ENCODE data around the gene TMEM92.
"Not testable (repeated sequence)": the region's sequence is repeated elsewhere in the genome, so short reads cannot be mapped to it uniquely, and the experiment has no call there.

TMEM92 gene

GRCh38 chr17:50292465-50292864 lies 18.2 kb downstream of the TMEM92 start:
- no peak for FAIRE-seq
- TF ChIP-seq POLR2AphosphoS5 (IDR thresholded peaks at IDR 0.05; ENCODE audit: low read depth, low read length) (no peak), POLR2A (IDR thresholded peaks at IDR 0.05; ENCODE audit: low read depth, low read length) (no peak), PAX5 (IDR thresholded peaks at IDR 0.05; ENCODE audit: insufficient read depth, low read length, severe bottlenecking) (no peak), TAF1 (IDR thresholded peaks at IDR 0.05; ENCODE audit: low read depth, low read length) (no peak), POU2F2 (IDR thresholded peaks at IDR 0.05; ENCODE audit: low read depth, low read length) (no peak), SPI1 (IDR thresholded peaks at IDR 0.05; ENCODE audit: low read depth, low read length) (no peak)
- no peak for DNase-seq (ENCODE audit: insufficient read length, low spot score)

GRCh38 chr17:50295021-50295420 lies 20.8 kb downstream of the TMEM92 start:
- DNase-seq (ENCODE audit: insufficient read length, low spot score) (no peak), FAIRE-seq (no peak)
- TF ChIP-seq POLR2A (IDR thresholded peaks at IDR 0.05; ENCODE audit: low read depth, low read length) (no peak), POU2F2 (IDR thresholded peaks at IDR 0.05; ENCODE audit: low read depth, low read length) (no peak), POLR2AphosphoS5 (IDR thresholded peaks at IDR 0.05; ENCODE audit: low read depth, low read length) (no peak), PAX5 (IDR thresholded peaks at IDR 0.05; ENCODE audit: insufficient read depth, low read length, severe bottlenecking) (no peak), TAF1 (IDR thresholded peaks at IDR 0.05; ENCODE audit: low read depth, low read length) (no peak), SPI1 (IDR thresholded peaks at IDR 0.05; ENCODE audit: low read depth, low read length) (no peak)

GRCh38 chr17:50297407-50297865 lies 23.2 kb downstream of the TMEM92 start:
- DNase-seq (ENCODE audit: insufficient read length, low spot score) = peak; percentile 66
- TF ChIP-seq TAF1 (IDR thresholded peaks at IDR 0.05; ENCODE audit: low read depth, low read length) = no peak
- TF ChIP-seq POU2F2 (IDR thresholded peaks at IDR 0.05; ENCODE audit: low read depth, low read length) = no peak
- no peak for TF ChIP-seq POLR2A (IDR thresholded peaks at IDR 0.05; ENCODE audit: low read depth, low read length)
- no peak for TF ChIP-seq SPI1 (IDR thresholded peaks at IDR 0.05; ENCODE audit: low read depth, low read length)
- TF ChIP-seq PAX5 (IDR thresholded peaks at IDR 0.05; ENCODE audit: insufficient read depth, low read length, severe bottlenecking) = no peak
- no peak for TF ChIP-seq POLR2AphosphoS5 (IDR thresholded peaks at IDR 0.05; ENCODE audit: low read depth, low read length)
- no peak for FAIRE-seq

- DNase-seq (ENCODE audit: insufficient read length, low spot score) (no peak), FAIRE-seq (no peak)
- TF ChIP-seq POU2F2 (IDR thresholded peaks at IDR 0.05; ENCODE audit: low read depth, low read length) = no peak
- TF ChIP-seq PAX5 (IDR thresholded peaks at IDR 0.05; ENCODE audit: insufficient read depth, low read length, severe bottlenecking) = no peak
- no peak for TF ChIP-seq POLR2AphosphoS5 (IDR thresholded peaks at IDR 0.05; ENCODE audit: low read depth, low read length)
- TF ChIP-seq TAF1 (IDR thresholded peaks at IDR 0.05; ENCODE audit: low read depth, low read length) = no peak
- no peak for TF ChIP-seq POLR2A (IDR thresholded peaks at IDR 0.05; ENCODE audit: low read depth, low read length)
- no peak for TF ChIP-seq SPI1 (IDR thresholded peaks at IDR 0.05; ENCODE audit: low read depth, low read length)
Measured at GRCh38 chr17:50298018-50298417, 23.8 kb downstream of the TMEM92 start.

- FAIRE-seq = no peak
- no peak for DNase-seq (ENCODE audit: insufficient read length, low spot score)
- no peak for TF ChIP-seq PAX5 (IDR thresholded peaks at IDR 0.05; ENCODE audit: insufficient read depth, low read length, severe bottlenecking)
- no peak for TF ChIP-seq SPI1 (IDR thresholded peaks at IDR 0.05; ENCODE audit: low read depth, low read length)
- no peak for TF ChIP-seq POU2F2 (IDR thresholded peaks at IDR 0.05; ENCODE audit: low read depth, low read length)
- TF ChIP-seq POLR2A (IDR thresholded peaks at IDR 0.05; ENCODE audit: low read depth, low read length) = no peak
- TF ChIP-seq POLR2AphosphoS5 (IDR thresholded peaks at IDR 0.05; ENCODE audit: low read depth, low read length) = no peak
- no peak for TF ChIP-seq TAF1 (IDR thresholded peaks at IDR 0.05; ENCODE audit: low read depth, low read length)
Measured at GRCh38 chr17:50299776-50300175, 25.5 kb downstream of the TMEM92 start.

- not testable (repeated sequence) for DNase-seq (ENCODE audit: insufficient read length, low spot score); FAIRE-seq
Measured at GRCh38 chr17:50300824-50301223, 26.6 kb downstream of the TMEM92 start.

- DNase-seq (ENCODE audit: insufficient read length, low spot score) (no peak), FAIRE-seq (no peak)
- no peak for TF ChIP-seq SPI1 (IDR thresholded peaks at IDR 0.05; ENCODE audit: low read depth, low read length)
Measured at GRCh38 chr17:50301891-50302584, 27.8 kb downstream of the TMEM92 start.

GRCh38 chr17:50303051-50303450 lies 28.8 kb downstream of the TMEM92 start:
- DNase-seq (ENCODE audit: insufficient read length, low spot score) = no peak
- no peak for FAIRE-seq
- no peak for TF ChIP-seq PAX5 (IDR thresholded peaks at IDR 0.05; ENCODE audit: insufficient read depth, low read length, severe bottlenecking)
- TF ChIP-seq POLR2A (IDR thresholded peaks at IDR 0.05; ENCODE audit: low read depth, low read length) = no peak
- no peak for TF ChIP-seq POLR2AphosphoS5 (IDR thresholded peaks at IDR 0.05; ENCODE audit: low read depth, low read length)
- no peak for TF ChIP-seq TAF1 (IDR thresholded peaks at IDR 0.05; ENCODE audit: low read depth, low read length)
- TF ChIP-seq SPI1 (IDR thresholded peaks at IDR 0.05; ENCODE audit: low read depth, low read length) = no peak
- no peak for TF ChIP-seq POU2F2 (IDR thresholded peaks at IDR 0.05; ENCODE audit: low read depth, low read length)

GRCh38 chr17:50303596-50303995 lies 29.3 kb downstream of the TMEM92 start:
- DNase-seq (ENCODE audit: insufficient read length, low spot score) = no peak

GRCh38 chr17:50304781-50305404 lies 30.6 kb downstream of the TMEM92 start:
- FAIRE-seq (no peak), DNase-seq (ENCODE audit: insufficient read length, low spot score) (no peak)
- TF ChIP-seq POLR2A (IDR thresholded peaks at IDR 0.05; ENCODE audit: low read depth, low read length) (no peak), TAF1 (IDR thresholded peaks at IDR 0.05; ENCODE audit: low read depth, low read length) (no peak), POLR2AphosphoS5 (IDR thresholded peaks at IDR 0.05; ENCODE audit: low read depth, low read length) (no peak), PAX5 (IDR thresholded peaks at IDR 0.05; ENCODE audit: insufficient read depth, low read length, severe bottlenecking) (no peak), SPI1 (IDR thresholded peaks at IDR 0.05; ENCODE audit: low read depth, low read length) (no peak), POU2F2 (IDR thresholded peaks at IDR 0.05; ENCODE audit: low read depth, low read length) (no peak)

More at GRCh38 chr17:50303596-50303995, 29.3 kb downstream of the TMEM92 start:
- TF ChIP-seq TAF1 (IDR thresholded peaks at IDR 0.05; ENCODE audit: low read depth, low read length) (no peak), POLR2AphosphoS5 (IDR thresholded peaks at IDR 0.05; ENCODE audit: low read depth, low read length) (no peak), PAX5 (IDR thresholded peaks at IDR 0.05; ENCODE audit: insufficient read depth, low read length, severe bottlenecking) (no peak), POLR2A (IDR thresholded peaks at IDR 0.05; ENCODE audit: low read depth, low read length) (no peak), SPI1 (IDR thresholded peaks at IDR 0.05; ENCODE audit: low read depth, low read length) (no peak), POU2F2 (IDR thresholded peaks at IDR 0.05; ENCODE audit: low read depth, low read length) (no peak)
- FAIRE-seq = no peak
